ENCODE data around the gene PPP1R1C. TPM values are rescaled to one million over a fixed set of nuclear protein-coding genes. Genes with fewer than 3 reads are reported as not detected.

Gene PPP1R1C, protein sequence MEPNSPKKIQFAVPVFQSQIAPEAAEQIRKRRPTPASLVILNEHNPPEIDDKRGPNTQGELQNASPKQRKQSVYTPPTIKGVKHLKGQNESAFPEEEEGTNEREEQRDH
- total RNA-seq: 8.6 and 15.3 TPM in 2 replicates

DNA sequence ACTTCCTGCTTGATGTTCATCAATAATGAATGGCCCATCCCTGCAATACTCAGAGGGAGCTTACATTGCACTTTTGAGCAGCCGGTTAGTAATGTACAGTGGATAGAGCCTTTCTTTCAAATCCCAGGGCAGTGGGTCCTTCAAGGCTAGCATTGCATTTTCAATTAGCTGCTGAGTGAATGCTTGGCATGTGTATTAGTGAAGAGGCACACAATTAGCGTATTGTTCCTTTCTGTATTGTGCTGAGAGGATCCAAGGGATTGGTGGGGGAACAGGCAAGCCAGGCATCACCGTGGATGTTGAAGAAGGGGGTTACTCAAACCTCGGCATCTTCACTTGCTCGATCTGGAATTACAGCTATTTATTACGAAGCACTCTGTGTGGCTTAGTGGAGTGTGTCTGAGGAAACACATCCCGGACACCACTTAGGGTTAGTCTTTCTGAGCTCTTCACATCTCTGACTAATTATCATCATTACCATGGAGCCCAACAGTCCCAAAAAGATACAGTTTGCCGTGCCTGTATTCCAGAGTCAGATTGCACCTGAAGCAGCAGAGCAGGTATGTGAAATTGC is at the start of gene PPP1R1C:
PPP1R1C (plus strand) TSS at position 222 of the 574 bp plus-strand sequence; CDS start at position 480, 258 bp downstream.

Other genes starting within 250 kb of the PPP1R1C start
- gene ITPRID2, start 94.1 kb upstream of the PPP1R1C start, total RNA-seq: 57.0 and 72.1 TPM in 2 replicates

Measured in hair follicular keratinocyte (primary cell).